HepG2 (cell line): ENCODE results near the gene KDR. TPM values are rescaled to one million over a fixed set of nuclear protein-coding genes. Genes with fewer than 3 reads are reported as not detected.

ENCODE experiments used
- ATAC-seq: fragments of 200-7000 bp; cut with Tn5 transposase; 3 replicates; pipeline ENCODE4 v1.9.1; 2020; ENCODE audit warnings: mild to moderate bottlenecking, moderate library complexity
- BruUV-seq: library from RNA; stranded (reverse); fragments of 400-500 nt; replicated peaks from 2 replicates; lab custom pipeline; 2021; lab: Mats Ljungman, UMichigan
- CTCF ChIA-PET: fragments of 300-600 bp; formaldehyde crosslinking; extraction: SDS; loops from one replicate; lab custom pipeline; 2021; ENCODE audit warnings: low total read pairs, inconsistent platforms, low intra/inter-chr PET ratio; lab: Yijun Ruan, JAX
- POLR2A ChIA-PET: fragments of 350-600 bp; sonication (Branson Sonifier 250); formaldehyde crosslinking; loops from one replicate; lab custom pipeline; 2020; ENCODE audit warnings: antibody characterized with exemption, inconsistent platforms; lab: Yijun Ruan, JAX
- DNase-seq: peaks from one replicate; pipeline ENCODE4 v3.0.0-alpha.2; 2015; ENCODE audit warnings: low spot score
- FAIRE-seq: peaks from 3 replicates; lab custom pipeline; 2011; peaks lifted over from hg19 to GRCh38; lab: Jason Lieb, UNC
- H2AFZ ChIP-seq: one replicate; pipeline ENCODE4 v1.6.1; 2011; ENCODE audit warnings: low read length, inconsistent platforms
- H3K27ac ChIP-seq: fragments of 300-600 bp; 3 replicates; pipeline ENCODE4 v1.8.0; 2011; ENCODE audit warnings: mixed run types, mild to moderate bottlenecking, mixed read lengths, low read length, inconsistent platforms; ENCODE audit not compliant: insufficient read depth; ENCODE audit errors: extremely low read length
- H3K27me3 ChIP-seq, 2 experiments: fragments of 200-600 bp in 1 of 2; 2 replicates in 1 of 2; 3 replicates in 1 of 2; pipeline versions ENCODE4 v1.6.0 to v1.8.0; 2011; ENCODE audit warnings: low read length in 2 of 2, mild to moderate bottlenecking in 2 of 2, moderate library complexity in 2 of 2, inconsistent platforms in 1 of 2; ENCODE audit not compliant: insufficient read depth in 2 of 2, control insufficient read depth in 1 of 2
- H3K36me3 ChIP-seq, 2 experiments: fragments of 200-600 bp in 1 of 2; replicated peaks in 1 of 2; 2 replicates in 1 of 2; 3 replicates in 1 of 2; pipeline versions ENCODE4 v1.5.1 to v1.8.0; 2011; ENCODE audit warnings: low read length in 2 of 2, inconsistent platforms in 1 of 2; ENCODE audit not compliant: insufficient read depth in 2 of 2, control insufficient read depth in 1 of 2
- H3K4me1 ChIP-seq: 2 replicates; pipeline ENCODE4 v1.5.1; 2012; ENCODE audit warnings: low read length, inconsistent platforms; ENCODE audit not compliant: insufficient read depth
- H3K4me2 ChIP-seq: 2 replicates; pipeline ENCODE4 v1.6.0; 2011; ENCODE audit warnings: low read depth, low read length, inconsistent platforms
- H3K4me3 ChIP-seq, 3 experiments: fragments of 200-600 bp in 1 of 3; sonication (generic), shearing (Covaris generic) in 1 of 3; replicated peaks in 1 of 3; 2 replicates each; pipeline ENCODE4 v1.5.1; 2011 to 2016; ENCODE audit warnings: low read length in 3 of 3, inconsistent platforms in 2 of 3, low read depth in 2 of 3, mild to moderate bottlenecking in 2 of 3, control low read depth in 1 of 3, mixed read lengths in 1 of 3; ENCODE audit not compliant: insufficient read depth in 1 of 3
- H3K79me2 ChIP-seq: one replicate; pipeline ENCODE4 v1.6.1; 2011; ENCODE audit warnings: low read length, inconsistent platforms; ENCODE audit not compliant: insufficient read depth
- H3K9ac ChIP-seq: 2 replicates; pipeline ENCODE4 v1.6.0; 2011; ENCODE audit warnings: mild to moderate bottlenecking, low read depth, low read length, inconsistent platforms; ENCODE audit not compliant: insufficient read depth
- H3K9me3 ChIP-seq: 2 replicates; pipeline ENCODE4 v1.5.1; 2012; ENCODE audit warnings: mild to moderate bottlenecking, low read length
- H4K20me1 ChIP-seq: 2 replicates; pipeline ENCODE4 v1.6.0; 2011; ENCODE audit warnings: inconsistent platforms, mild to moderate bottlenecking, low read length, moderate library complexity; ENCODE audit not compliant: insufficient read depth
- DMTF1 ChIP-seq: sonication (generic); formaldehyde crosslinking; IDR thresholded peaks from 2 replicates; pipeline ENCODE4 v1.4.0; 2020; ENCODE audit warnings: mild to moderate bottlenecking, missing genetic modification reagents
- TSC22D2 ChIP-seq: sonication (generic); formaldehyde crosslinking; IDR thresholded peaks from 2 replicates; pipeline ENCODE4 v1.5.1; 2020; ENCODE audit warnings: missing genetic modification reagents, mild to moderate bottlenecking, borderline replicate concordance
- ZBTB37 ChIP-seq: sonication (generic); formaldehyde crosslinking; IDR thresholded peaks from 2 replicates; pipeline ENCODE4 v1.4.0; 2020; ENCODE audit warnings: mild to moderate bottlenecking, missing genetic modification reagents
- ZFYVE20 ChIP-seq: sonication (generic); formaldehyde crosslinking; IDR thresholded peaks from 2 replicates; pipeline ENCODE4 v1.8.0; 2023; ENCODE audit warnings: low read depth, mild to moderate bottlenecking, moderate library complexity, missing genetic modification reagents, borderline replicate concordance
- ZNF83 ChIP-seq: sonication (generic); formaldehyde crosslinking; IDR thresholded peaks from 2 replicates; pipeline ENCODE4 v1.4.0; 2020; ENCODE audit warnings: missing genetic modification reagents, mild to moderate bottlenecking, borderline replicate concordance
- WGBS: methylation state at CpG from one replicate; pipeline ENCODE4 v1.1.6; 2017; ENCODE audit warnings: low lambda C conversion rate; 5-methylcytosine and 5-hydroxymethylcytosine counted together
- in situ Hi-C: cut with HindIII; loops from 2 replicates; pipeline ENCODE4 v1.10.0; 2017; ENCODE audit warnings: low pct_unique_long_range_greater_than_20kb; ENCODE audit not compliant: extremely low pct_ligation_motif_present
- intact Hi-C: fragments of 100-400 bp; cut with micrococcal nuclease; formaldehyde crosslinking; loops from one replicate; pipeline ENCODE4 v1.10.0; 2022; ENCODE audit not compliant: unreplicated experiment
- polyA plus RNA-seq, 8 experiments: library from polyadenylated mRNA; depleted of rRNA in 3 of 8; stranded (reverse) in 7 of 8; unstranded in 1 of 8; fragments of >200 nt; fragmentation: Illumina TruSeq in 4 of 8; extraction: Trizol in 4 of 8; gene quantifications; 2 replicates each; pipeline versions ENCODE4 v1.2.1 to v1.2.3, GENCODE V29; 2011 to 2016; ENCODE audit warnings: low read depth in 4 of 8, missing spikeins in 1 of 8, mixed read lengths in 1 of 8; ENCODE audit not compliant: insufficient read depth in 1 of 8
- total RNA-seq, 5 experiments: library from RNA; depleted of rRNA; stranded (reverse); fragments of >200 nt; fragmentation: Illumina TruSeq; extraction: Trizol; gene quantifications; 2 replicates each; pipeline ENCODE4 v1.2.3, GENCODE V29; 2016; ENCODE audit warnings: low read depth in 1 of 5

The KDR gene
- total and polyA plus RNA-seq, 2 of the 13 experiments (the other 11 are each of a cell fraction or from before 2014, with no cell fraction given): not detected

GRCh38 chr4:55032788-55033187 lies 92.6 kb downstream of the KDR start:
- H3K4me1 ChIP-seq: no peaks in the 10 kb centered on the region
- intact Hi-C loops: no loop called here
- H3K27me3 ChIP-seq: 0 out of 5 replicates have a peak, but pooled peaks cover 0 to 1% of the 10 kb centered on the region in 2 experiments
- POLR2A ChIA-PET: no interaction called here
- no peak overlapping the region for H3K9ac ChIP-seq
- no peaks in the 10 kb centered on the region for H3K79me2 ChIP-seq
- in situ Hi-C loops: no loop called here
- no peak overlapping the region for H2AFZ ChIP-seq
- DNase-seq (no peak), FAIRE-seq (no peak), ATAC-seq (no peak)
- H4K20me1 ChIP-seq: no peaks in the 10 kb centered on the region
- CTCF ChIA-PET: no interaction called here
- no peak overlapping the region for H3K4me2 ChIP-seq
- no TSS peak for BruUV-seq
- no peaks in the 10 kb centered on the region for H3K9me3 ChIP-seq
- WGBS: 23% methylated on average over 1 of the region's 1 CpG
- no peak overlapping the region for H3K4me3 ChIP-seq
- TF ChIP-seq ZFYVE20 (CRISPR knock-in tag) (no peak), DMTF1 (no peak), ZNF83 (CRISPR knock-in tag) (no peak), ZBTB37 (no peak), TSC22D2 (CRISPR knock-in tag) (no peak)
- H3K36me3 ChIP-seq: no peaks in the 10 kb centered on the region
- no peak overlapping the region for H3K27ac ChIP-seq
